ENCODE measurements around the gene OR4C11.

DNA sequence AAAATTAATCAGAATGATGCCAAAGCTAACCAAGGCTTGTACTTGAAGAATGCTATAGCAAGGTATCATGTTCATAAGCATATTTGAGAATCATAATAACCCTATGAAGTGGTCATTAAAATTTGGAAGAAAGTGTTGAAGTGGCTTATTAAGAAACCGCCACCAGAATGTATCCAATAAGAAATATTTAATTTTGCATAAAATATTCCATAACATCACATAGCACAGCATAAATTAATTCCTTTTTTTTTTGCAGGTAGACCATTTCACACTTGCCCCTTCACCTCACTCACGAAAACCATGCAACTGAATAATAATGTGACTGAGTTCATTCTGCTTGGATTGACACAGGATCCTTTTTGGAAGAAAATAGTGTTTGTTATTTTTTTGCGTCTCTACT lies 35.6 kb downstream of the OR4C11 start, which contains the start of gene OR4C16:
- TF ChIP-seq, protein P1, sequence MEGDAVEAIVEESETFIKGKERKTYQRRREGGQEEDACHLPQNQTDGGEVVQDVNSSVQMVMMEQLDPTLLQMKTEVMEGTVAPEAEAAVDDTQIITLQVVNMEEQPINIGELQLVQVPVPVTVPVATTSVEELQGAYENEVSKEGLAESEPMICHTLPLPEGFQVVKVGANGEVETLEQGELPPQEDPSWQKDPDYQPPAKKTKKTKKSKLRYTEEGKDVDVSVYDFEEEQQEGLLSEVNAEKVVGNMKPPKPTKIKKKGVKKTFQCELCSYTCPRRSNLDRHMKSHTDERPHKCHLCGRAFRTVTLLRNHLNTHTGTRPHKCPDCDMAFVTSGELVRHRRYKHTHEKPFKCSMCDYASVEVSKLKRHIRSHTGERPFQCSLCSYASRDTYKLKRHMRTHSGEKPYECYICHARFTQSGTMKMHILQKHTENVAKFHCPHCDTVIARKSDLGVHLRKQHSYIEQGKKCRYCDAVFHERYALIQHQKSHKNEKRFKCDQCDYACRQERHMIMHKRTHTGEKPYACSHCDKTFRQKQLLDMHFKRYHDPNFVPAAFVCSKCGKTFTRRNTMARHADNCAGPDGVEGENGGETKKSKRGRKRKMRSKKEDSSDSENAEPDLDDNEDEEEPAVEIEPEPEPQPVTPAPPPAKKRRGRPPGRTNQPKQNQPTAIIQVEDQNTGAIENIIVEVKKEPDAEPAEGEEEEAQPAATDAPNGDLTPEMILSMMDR (IDR thresholded peaks at IDR 0.05): no peak
- no peak for TF ChIP-seq POLR2A (IDR thresholded peaks at IDR 0.05)
